ENCODE data around the gene CX3CR1. TPM values are rescaled to one million over a fixed set of nuclear protein-coding genes. Genes with fewer than 3 reads are reported as not detected.

Gene CX3CR1
- total RNA-seq, 4 donors from 2014 or later = 0.32 TPM; not detected in 3

DNA sequence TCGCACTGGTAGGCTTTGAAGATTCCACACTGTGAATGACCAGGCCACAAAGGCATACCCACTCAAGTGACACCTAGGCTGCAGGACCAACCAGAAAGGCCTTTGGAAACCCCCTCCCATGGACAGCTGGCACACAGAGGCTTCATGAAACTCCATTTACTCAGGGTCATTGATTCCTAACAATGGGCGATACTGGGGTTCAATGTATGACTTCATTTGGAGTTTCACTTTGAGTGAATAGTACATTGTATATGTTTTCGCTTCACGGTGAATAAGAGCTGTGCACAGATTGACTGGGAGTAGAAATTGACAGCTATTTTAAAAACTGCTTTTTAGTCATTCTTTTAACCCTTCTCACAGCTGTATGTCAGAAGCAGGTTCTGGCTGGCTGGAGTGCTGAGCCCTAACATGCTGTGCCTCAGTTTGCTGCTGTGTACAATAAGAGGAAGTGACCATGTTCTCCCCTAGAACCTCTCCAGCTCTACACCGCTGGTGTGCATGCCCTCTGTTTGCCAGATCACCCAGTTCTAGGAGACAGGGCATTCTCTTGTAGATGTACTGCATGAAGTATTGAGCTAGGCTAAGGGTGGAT, 15.4 kb upstream of the CX3CR1 start:
- TF ChIP-seq POLR2AphosphoS5 (IDR thresholded peaks at IDR 0.05) (no peak), POLR2A (IDR thresholded peaks at IDR 0.05) (no peak), EP300 (IDR thresholded peaks at IDR 0.05; ENCODE audit: low read depth) (no peak)
- TF ChIP-seq, protein P1, sequence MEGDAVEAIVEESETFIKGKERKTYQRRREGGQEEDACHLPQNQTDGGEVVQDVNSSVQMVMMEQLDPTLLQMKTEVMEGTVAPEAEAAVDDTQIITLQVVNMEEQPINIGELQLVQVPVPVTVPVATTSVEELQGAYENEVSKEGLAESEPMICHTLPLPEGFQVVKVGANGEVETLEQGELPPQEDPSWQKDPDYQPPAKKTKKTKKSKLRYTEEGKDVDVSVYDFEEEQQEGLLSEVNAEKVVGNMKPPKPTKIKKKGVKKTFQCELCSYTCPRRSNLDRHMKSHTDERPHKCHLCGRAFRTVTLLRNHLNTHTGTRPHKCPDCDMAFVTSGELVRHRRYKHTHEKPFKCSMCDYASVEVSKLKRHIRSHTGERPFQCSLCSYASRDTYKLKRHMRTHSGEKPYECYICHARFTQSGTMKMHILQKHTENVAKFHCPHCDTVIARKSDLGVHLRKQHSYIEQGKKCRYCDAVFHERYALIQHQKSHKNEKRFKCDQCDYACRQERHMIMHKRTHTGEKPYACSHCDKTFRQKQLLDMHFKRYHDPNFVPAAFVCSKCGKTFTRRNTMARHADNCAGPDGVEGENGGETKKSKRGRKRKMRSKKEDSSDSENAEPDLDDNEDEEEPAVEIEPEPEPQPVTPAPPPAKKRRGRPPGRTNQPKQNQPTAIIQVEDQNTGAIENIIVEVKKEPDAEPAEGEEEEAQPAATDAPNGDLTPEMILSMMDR (IDR thresholded peaks at IDR 0.05) = no peak
- DNase-seq = no peak
- Histone ChIP-seq H3K27ac (no peak overlapping the region), H3K4me3 (no peak overlapping the region), H3K27me3 (no peaks in the 10 kb centered on the region), H3K36me3 (no peaks in the 10 kb centered on the region), H3K4me1 (peaks cover 0 to 9% (median 7%) of the 10 kb centered on the region in 4 donors), H3K9me3 (peaks cover 10 to 11% of the 10 kb centered on the region in 2 donors)
- in situ Hi-C loops (cut with MboI; ENCODE audit: low pct_ligation_motif_present in 1 of 4, low pct_unique_long_range_greater_than_20kb in 1 of 4, low sequenced_read_pairs in 3 of 4) (loop anchor here in 1 of 4 donors (25.0 kb wide), 1 partner anchor 108 kb away; the partner anchor contains the start of gene XIRP1), intact Hi-C loops (cut with DNase I; ENCODE audit: low total_unique reads) (no loop called here)
- 78 to 81% methylated on average over 5 of the region's 5 CpGs for WGBS, 2 donors (ENCODE audit: low coverage in 1 of 2)

DNA sequence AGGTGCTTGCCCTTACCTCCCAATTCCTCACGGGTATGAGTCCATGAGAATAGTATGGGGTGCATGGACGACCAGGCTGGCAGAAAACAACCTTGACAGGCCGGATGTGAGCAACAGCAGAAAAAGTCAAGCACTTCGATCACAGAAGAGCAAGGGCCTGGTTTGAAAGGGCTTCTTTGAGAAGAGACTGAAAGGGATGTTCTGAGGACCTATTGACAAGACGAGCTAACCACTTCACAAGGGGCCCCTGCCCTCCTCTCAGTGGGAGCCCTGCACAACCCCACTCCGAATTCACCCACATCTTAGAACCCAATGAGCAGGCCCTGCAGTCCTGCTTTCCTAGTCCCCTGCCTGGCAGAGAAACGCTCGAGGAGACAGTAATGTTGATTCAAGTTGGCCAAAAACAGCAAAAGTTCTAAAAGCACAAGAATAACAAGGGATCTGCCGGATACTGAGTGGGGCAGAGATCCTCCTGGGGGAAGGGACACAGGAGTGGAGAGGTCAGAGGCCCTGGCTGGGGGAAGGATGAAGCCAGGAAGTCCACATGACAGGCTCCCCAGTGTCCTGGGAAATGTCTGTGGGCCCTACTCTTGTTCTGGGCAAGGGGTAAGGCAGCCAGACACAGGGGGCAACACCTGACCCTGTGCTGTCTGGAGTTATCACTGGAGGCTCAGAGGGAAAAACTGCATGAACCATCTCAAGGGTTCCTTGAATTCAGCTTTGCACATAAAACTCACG, 14.8 kb upstream of the CX3CR1 start:
- Histone ChIP-seq H3K27ac (no peak overlapping the region), H3K27me3 (no peaks in the 10 kb centered on the region), H3K4me1 (peaks cover 3 to 13% (median 10%) of the 10 kb centered on the region in 4 donors), H3K9me3 (peaks cover 6 to 9% of the 10 kb centered on the region in 2 donors), H3K36me3 (no peaks in the 10 kb centered on the region), H3K4me3 (no peak overlapping the region)
- TF ChIP-seq, protein P1 (IDR thresholded peaks at IDR 0.05) = no peak
- in situ Hi-C loops (cut with MboI; ENCODE audit: low pct_ligation_motif_present in 1 of 4, low pct_unique_long_range_greater_than_20kb in 1 of 4, low sequenced_read_pairs in 3 of 4) (loop anchor here in 1 of 4 donors (25.0 kb wide), 1 partner anchor 107 kb away; the partner anchor contains the start of gene XIRP1), intact Hi-C loops (cut with DNase I; ENCODE audit: low total_unique reads) (no loop called here)
- DNase-seq = no peak
- WGBS, 2 donors (ENCODE audit: low coverage in 1 of 2) = 67 to 78% methylated on average over 1 to 10 of the region's 10 CpGs

DNA sequence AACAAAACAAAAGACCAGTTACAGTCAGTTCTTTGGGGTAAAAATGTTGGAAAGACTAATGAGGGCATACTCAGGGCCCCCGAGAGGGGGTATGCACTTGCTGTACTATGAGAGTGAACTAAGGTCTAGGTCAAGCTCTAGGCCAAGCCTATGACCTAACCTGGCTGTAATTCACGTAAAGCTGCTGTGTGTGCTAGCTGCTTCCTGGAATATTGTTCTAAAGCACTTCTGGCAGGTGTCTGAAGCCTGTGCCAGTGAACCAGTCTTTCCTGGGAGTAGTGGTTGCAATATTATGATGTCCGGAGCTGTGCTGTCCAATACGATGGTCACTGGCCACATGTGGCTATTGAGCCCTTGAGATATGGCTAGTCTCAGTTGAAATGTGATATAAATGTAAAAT, 13.1 kb upstream of the CX3CR1 start:
- DNase-seq = no peak
- intact Hi-C loops (cut with DNase I; ENCODE audit: low total_unique reads) (no loop called here), in situ Hi-C loops (cut with MboI; ENCODE audit: low pct_ligation_motif_present in 1 of 4, low pct_unique_long_range_greater_than_20kb in 1 of 4, low sequenced_read_pairs in 3 of 4) (loop anchor here in 1 of 4 donors (25.0 kb wide), 1 partner anchor 106 kb away; the partner anchor contains the start of gene XIRP1)
- TF ChIP-seq EP300 (IDR thresholded peaks at IDR 0.05; ENCODE audit: low read depth) = no peak
- TF ChIP-seq POLR2AphosphoS5 (IDR thresholded peaks at IDR 0.05) = no peak
- TF ChIP-seq POLR2A (IDR thresholded peaks at IDR 0.05) = no peak
- TF ChIP-seq, protein P1 (IDR thresholded peaks at IDR 0.05) = no peak
- Histone ChIP-seq H3K27ac (no peak overlapping the region), H3K9me3 (no peaks in the 10 kb centered on the region), H3K4me1 (peaks cover 3 to 13% (median 10%) of the 10 kb centered on the region in 4 donors), H3K27me3 (no peaks in the 10 kb centered on the region), H3K36me3 (no peaks in the 10 kb centered on the region), H3K4me3 (no peak overlapping the region)
- 73 to 74% methylated on average over 4 of the region's 4 CpGs for WGBS, 2 donors (ENCODE audit: low coverage in 1 of 2)

DNA sequence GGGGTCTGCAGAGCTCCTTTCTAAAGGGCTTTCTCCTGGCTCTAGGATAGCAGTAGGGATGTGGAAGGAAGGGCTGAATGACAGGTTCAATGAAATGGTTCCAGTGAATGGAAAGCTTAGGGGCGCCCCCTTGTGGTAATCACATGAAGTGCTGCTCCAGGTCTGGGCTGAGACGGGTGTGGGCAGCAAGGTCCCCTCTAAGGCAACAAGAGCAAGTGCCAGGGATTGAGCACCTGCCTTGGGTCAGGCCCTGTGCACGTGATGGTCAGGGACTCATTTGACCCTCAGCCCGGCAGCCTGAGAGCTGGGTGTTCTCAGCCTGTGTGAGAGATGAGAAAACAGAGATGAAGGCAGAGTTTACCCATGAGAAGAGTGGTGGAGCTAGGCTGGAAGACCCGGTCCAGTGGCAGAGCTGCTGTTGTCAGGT, 12.1 kb upstream of the CX3CR1 start:
- in situ Hi-C loops (cut with MboI; ENCODE audit: low pct_ligation_motif_present in 1 of 4, low pct_unique_long_range_greater_than_20kb in 1 of 4, low sequenced_read_pairs in 3 of 4) = loop anchor here in 1 of 4 donors (25.0 kb wide), 1 partner anchor 105 kb away; the partner anchor contains the start of gene XIRP1
- intact Hi-C loops (cut with DNase I; ENCODE audit: low total_unique reads) = no loop called here
- H3K36me3 ChIP-seq = no peaks in the 10 kb centered on the region
- H3K4me1 ChIP-seq = peaks cover 3 to 13% (median 10%) of the 10 kb centered on the region in 4 donors
- no peak overlapping the region for H3K27ac ChIP-seq
- H3K4me3 ChIP-seq = no peak overlapping the region
- 18% methylated on average over 5 of the region's 5 CpGs; no CpG with 5 or more reads in 1 of the 2 donors for WGBS, 2 donors (ENCODE audit: low coverage in 1 of 2)
- peak; percentile 79 for DNase-seq
- TF ChIP-seq EP300 (IDR thresholded peaks at IDR 0.05; ENCODE audit: low read depth) = no peak
- no peak for TF ChIP-seq POLR2A (IDR thresholded peaks at IDR 0.05)
- no peak for TF ChIP-seq POLR2AphosphoS5 (IDR thresholded peaks at IDR 0.05)
- TF ChIP-seq, protein P1 (IDR thresholded peaks at IDR 0.05) = peak; percentile 89 to 97 (median 93)
- no peaks in the 10 kb centered on the region for H3K27me3 ChIP-seq
- no peaks in the 10 kb centered on the region for H3K9me3 ChIP-seq
